ENCODE measurements around the gene LRRC8D. TPM values are rescaled to one million over a fixed set of nuclear protein-coding genes. Genes with fewer than 3 reads are reported as not detected.
"Not testable (repeated sequence)": the region's sequence is repeated elsewhere in the genome, so short reads cannot be mapped to it uniquely, and the experiment has no call there.

Gene LRRC8D
- total and polyA plus RNA-seq, 9 donors: 5.0 to 14.1 (median 8.8) TPM

DNA sequence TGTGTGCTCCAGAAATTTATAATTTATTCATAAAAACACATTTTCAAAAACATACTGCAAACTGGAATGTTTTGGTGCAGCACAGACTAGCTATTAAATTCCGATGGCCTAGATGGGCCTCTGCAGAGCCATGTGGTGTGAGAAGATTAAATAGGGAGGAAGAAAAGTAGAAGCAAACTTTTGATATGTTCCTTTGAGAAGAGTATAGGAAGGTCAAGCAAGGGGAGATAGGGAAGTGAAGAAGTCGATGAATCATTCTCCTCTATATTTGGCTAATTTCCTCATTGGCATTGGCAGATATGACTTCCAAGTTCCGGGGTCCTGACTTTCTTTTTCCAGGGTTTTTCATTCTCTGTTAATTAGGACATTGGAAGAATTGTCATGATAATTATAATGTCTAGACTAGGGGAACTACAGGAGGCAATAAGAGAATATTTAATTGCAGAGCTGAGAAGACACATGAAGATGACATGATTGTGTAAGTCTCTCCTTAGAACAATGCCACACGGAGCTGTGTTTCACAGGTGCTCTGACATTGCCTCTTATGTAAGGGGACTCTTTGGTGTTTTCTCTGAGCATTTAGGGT, 154.8 kb downstream of the LRRC8D start:
- H3K36me3 ChIP-seq: no peaks in the 10 kb centered on the region
- DNase-seq: no peak
- H3K9me3 ChIP-seq: no peaks in the 10 kb centered on the region
- no peaks in the 10 kb centered on the region for H3K27me3 ChIP-seq
- intact Hi-C loops (cut with DNase I): no loop called here
- TF ChIP-seq, protein P1, sequence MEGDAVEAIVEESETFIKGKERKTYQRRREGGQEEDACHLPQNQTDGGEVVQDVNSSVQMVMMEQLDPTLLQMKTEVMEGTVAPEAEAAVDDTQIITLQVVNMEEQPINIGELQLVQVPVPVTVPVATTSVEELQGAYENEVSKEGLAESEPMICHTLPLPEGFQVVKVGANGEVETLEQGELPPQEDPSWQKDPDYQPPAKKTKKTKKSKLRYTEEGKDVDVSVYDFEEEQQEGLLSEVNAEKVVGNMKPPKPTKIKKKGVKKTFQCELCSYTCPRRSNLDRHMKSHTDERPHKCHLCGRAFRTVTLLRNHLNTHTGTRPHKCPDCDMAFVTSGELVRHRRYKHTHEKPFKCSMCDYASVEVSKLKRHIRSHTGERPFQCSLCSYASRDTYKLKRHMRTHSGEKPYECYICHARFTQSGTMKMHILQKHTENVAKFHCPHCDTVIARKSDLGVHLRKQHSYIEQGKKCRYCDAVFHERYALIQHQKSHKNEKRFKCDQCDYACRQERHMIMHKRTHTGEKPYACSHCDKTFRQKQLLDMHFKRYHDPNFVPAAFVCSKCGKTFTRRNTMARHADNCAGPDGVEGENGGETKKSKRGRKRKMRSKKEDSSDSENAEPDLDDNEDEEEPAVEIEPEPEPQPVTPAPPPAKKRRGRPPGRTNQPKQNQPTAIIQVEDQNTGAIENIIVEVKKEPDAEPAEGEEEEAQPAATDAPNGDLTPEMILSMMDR (IDR thresholded peaks at IDR 0.05): no peak
- TF ChIP-seq EP300 (IDR thresholded peaks at IDR 0.05) (no peak), POLR2A (IDR thresholded peaks at IDR 0.05) (no peak)
- H3K27ac ChIP-seq: no peak overlapping the region
- peaks cover 7% of the 10 kb centered on the region for H3K4me1 ChIP-seq (ENCODE audit: insufficient read depth)
- WGBS, 3 donors: 36 to 47% (median 36%) methylated on average over 4 of the region's 4 CpGs
- H3K4me3 ChIP-seq: no peak overlapping the region

DNA sequence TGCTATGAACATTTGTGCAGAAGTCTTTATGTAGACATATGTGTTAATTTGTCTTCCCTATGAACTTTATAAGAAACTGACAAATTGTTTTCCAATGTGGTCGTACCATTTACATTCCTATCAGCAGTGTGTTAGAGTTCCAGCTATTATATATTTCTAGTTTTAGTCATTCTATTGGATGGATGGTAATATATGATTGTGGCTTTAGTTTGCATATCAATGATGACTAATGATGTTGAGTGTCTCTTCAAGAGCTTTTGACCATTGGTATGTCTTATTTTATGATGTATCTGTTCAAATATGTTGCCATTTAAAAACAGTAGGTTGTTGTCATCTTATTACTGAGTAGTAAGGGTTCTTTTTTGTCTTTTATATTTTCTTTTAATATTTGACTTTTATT, 157.9 kb downstream of the LRRC8D start:
- Histone ChIP-seq H3K4me1 (ENCODE audit: insufficient read depth) (peaks cover 9% of the 10 kb centered on the region), H3K36me3 (no peaks in the 10 kb centered on the region), H3K27ac (no peak overlapping the region), H3K4me3 (no peak overlapping the region), H3K9me3 (no peaks in the 10 kb centered on the region), H3K27me3 (no peaks in the 10 kb centered on the region)
- DNase-seq: no peak
- 92 to 98% (median 96%) methylated on average over 1 of the region's 1 CpG for WGBS, 3 donors
- intact Hi-C loops (cut with DNase I): no loop called here
- TF ChIP-seq EP300 (IDR thresholded peaks at IDR 0.05) (no peak), POLR2A (IDR thresholded peaks at IDR 0.05) (no peak)
- TF ChIP-seq, protein P1 (IDR thresholded peaks at IDR 0.05): no peak

DNA sequence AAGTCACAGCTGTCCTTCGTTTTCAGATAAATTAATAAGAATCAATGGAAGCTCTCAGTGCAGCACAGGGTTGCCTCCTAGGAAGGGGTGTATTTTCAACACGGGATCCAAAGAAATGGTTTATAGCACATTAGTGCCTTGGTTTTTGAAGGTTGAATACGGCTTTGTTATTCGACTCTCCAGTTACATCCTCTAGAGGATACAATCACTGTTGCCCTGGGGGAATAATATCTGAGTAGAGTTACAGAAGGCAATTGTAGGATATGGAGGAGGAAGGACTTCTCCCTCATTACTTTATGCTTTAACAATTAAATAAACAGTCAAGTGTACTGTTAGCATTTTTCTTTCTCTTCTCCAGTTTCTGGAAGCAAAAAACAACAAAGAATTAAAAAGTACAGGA, 159.8 kb downstream of the LRRC8D start:
- DNase-seq: no peak
- 29 to 43% (median 38%) methylated on average over 4 of the region's 4 CpGs for WGBS, 3 donors
- Histone ChIP-seq H3K36me3 (no peaks in the 10 kb centered on the region), H3K27me3 (no peaks in the 10 kb centered on the region), H3K4me1 (ENCODE audit: insufficient read depth) (peaks cover 2% of the 10 kb centered on the region), H3K4me3 (no peak overlapping the region), H3K9me3 (no peaks in the 10 kb centered on the region), H3K27ac (no peak overlapping the region)
- TF ChIP-seq, protein P1 (IDR thresholded peaks at IDR 0.05): no peak
- no peak for TF ChIP-seq EP300 (IDR thresholded peaks at IDR 0.05)
- TF ChIP-seq POLR2A (IDR thresholded peaks at IDR 0.05): no peak
- intact Hi-C loops (cut with DNase I): no loop called here

DNA sequence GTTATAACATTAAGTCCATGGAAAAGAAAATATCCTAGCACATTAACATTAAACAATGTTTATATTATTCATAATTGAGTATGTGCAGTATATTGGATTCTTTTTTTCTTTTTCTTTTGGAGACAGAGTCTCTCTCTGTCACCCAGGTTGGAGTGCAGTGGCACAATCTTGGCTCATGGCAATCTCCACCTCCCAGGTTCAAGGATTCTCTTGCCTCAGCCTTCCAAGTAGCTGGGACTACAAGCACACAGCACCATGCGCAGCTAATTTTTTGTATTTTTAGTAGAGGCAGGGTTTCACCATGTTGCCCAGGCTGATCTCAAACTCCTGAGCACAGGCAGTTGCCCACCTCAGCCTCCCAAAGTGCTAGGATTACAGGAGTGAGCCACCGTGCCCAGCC, 162.0 kb downstream of the LRRC8D start:
- 20 to 53% (median 20%) methylated on average over 2 of the region's 2 CpGs for WGBS, 3 donors
- H3K36me3 ChIP-seq; intact Hi-C loops (cut with DNase I); H3K4me1 ChIP-seq (ENCODE audit: insufficient read depth); H3K27me3 ChIP-seq; H3K27ac ChIP-seq; DNase-seq; H3K9me3 ChIP-seq; H3K4me3 ChIP-seq: not testable (repeated sequence)

DNA sequence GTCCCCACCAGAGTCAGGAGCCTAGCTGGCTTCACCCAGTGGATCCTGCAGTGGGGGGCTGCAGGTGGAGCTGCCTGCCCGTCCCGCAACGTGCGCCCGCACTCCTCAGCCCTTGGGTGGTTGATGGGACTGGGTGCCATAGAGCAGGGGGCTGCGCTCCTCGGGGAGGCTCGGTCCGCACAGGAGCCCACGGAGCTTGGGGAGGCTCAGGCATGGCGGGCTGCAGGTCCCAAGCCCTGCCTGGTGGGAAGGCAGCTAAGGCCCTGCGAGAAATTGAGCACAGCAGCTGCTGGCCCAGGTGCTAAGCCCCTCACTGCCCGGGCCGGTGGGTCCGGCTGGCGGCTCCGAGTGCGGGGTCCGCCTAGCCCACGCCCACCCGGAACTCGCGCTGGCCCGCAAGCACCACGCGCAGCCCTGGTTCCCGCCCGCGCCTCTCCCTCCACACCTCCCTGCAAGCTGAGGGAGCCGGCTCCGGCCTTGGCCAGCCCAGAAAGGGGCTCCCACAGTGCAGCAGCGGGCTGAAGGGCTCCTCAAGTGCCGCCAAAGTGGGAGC, 163.8 kb downstream of the LRRC8D start:
- DNase-seq; H3K27me3 ChIP-seq; H3K4me3 ChIP-seq; H3K4me1 ChIP-seq (ENCODE audit: insufficient read depth); H3K27ac ChIP-seq; H3K9me3 ChIP-seq; H3K36me3 ChIP-seq: not testable (repeated sequence)
- intact Hi-C loops (cut with DNase I): loop anchor here in 2 of 4 donors (5.0 kb wide), 2 partner anchors 177 to 182 kb away; no protein-coding TSS in a partner anchor
- 95 to 98% (median 97%) methylated on average over 31 to 33 of the region's 33 CpGs for WGBS, 3 donors

Data from ovary (tissue), 9 donors.